Measurements from ENCODE around the gene FOXO3. TPM values are rescaled to one million over a fixed set of nuclear protein-coding genes. Genes with fewer than 3 reads are reported as not detected.

The FOXO3 gene
- total and polyA plus RNA-seq, 2 donors (not counting 1 experiment from before 2014, with no cell fraction given), result 49.5 to 63.9 TPM

DNA sequence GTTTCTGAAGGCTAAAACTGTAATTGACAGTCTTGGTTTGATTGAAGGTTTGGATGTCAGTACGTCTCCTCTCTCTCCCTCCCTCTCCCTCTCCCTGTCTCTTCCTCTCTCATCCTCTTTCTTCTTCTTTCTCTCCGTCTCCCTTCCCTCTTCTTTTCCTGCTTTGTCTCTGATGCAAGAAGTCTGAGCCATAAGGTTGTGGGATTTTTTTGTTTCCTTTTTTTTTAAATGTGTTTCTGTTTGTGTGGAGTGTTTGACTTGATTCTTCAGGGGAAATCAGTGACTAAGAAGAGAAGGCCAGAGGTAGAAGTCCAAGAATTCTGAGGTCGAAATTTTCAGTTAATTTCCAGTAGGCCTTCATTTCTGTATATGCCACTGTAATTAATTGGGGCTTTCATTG lies 111.9 kb downstream of the FOXO3 start:
- H3K4me1 ChIP-seq (ENCODE audit: control insufficient read depth, extremely low read depth, insufficient read depth, low read length), result peaks cover 22% of the 10 kb centered on the region
- no peak overlapping the region for H3K27ac ChIP-seq (ENCODE audit: insufficient read depth, low read length)
- TF ChIP-seq, protein P1, sequence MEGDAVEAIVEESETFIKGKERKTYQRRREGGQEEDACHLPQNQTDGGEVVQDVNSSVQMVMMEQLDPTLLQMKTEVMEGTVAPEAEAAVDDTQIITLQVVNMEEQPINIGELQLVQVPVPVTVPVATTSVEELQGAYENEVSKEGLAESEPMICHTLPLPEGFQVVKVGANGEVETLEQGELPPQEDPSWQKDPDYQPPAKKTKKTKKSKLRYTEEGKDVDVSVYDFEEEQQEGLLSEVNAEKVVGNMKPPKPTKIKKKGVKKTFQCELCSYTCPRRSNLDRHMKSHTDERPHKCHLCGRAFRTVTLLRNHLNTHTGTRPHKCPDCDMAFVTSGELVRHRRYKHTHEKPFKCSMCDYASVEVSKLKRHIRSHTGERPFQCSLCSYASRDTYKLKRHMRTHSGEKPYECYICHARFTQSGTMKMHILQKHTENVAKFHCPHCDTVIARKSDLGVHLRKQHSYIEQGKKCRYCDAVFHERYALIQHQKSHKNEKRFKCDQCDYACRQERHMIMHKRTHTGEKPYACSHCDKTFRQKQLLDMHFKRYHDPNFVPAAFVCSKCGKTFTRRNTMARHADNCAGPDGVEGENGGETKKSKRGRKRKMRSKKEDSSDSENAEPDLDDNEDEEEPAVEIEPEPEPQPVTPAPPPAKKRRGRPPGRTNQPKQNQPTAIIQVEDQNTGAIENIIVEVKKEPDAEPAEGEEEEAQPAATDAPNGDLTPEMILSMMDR (conservative IDR thresholded peaks at IDR 0.05 in 1 of 2, IDR thresholded peaks at IDR 0.05 in 1 of 2; ENCODE audit: low read depth in 1 of 2, low read length in 2 of 2), result no peak
- no peak for TF ChIP-seq EZH2 (IDR thresholded peaks at IDR 0.05; ENCODE audit: low read length, missing control alignments)

DNA sequence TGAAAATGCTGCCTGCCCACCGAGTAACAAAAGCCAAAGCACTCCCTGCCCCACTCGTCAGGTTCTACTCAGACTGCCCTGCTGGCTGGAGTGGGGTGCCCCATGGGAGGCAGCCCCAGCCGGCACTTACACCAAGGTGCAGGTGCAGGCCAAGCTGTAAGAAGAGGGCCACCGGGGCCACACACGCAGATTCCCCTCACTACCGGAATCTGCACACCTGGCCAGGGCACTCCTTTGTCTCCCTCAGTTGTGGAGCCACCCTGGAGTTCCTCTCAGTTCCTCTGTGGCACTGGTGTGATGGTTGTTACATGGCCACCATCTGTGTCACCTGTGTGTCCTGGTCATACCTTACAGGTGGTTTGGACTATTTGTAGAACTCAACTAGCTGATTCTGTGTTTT lies 112.4 kb downstream of the FOXO3 start:
- Histone ChIP-seq H2AFZ (ENCODE audit: low read length) (no peak overlapping the region), H3K79me2 (ENCODE audit: control insufficient read depth, insufficient read depth, low read length) (peaks cover 86% of the 10 kb centered on the region), H4K20me1 (ENCODE audit: control insufficient read depth, extremely low read depth, insufficient read depth, low read length) (no peaks in the 10 kb centered on the region), H3K36me3 (ENCODE audit: control insufficient read depth, insufficient read depth, low read length) (no peaks in the 10 kb centered on the region), H3K27me3 (ENCODE audit: control insufficient read depth, insufficient read depth, low read length) (no peaks in the 10 kb centered on the region), H3K4me3 (replicated peaks in 1 of 4; ENCODE audit: control extremely low read depth in 1 of 4, insufficient read depth in 1 of 4, low read depth in 3 of 4, low read length in 4 of 4) (no peak overlapping the region), H3K9me3 (ENCODE audit: control insufficient read depth, insufficient read depth, low read depth, low read length) (no peaks in the 10 kb centered on the region), H3K4me1 (ENCODE audit: control insufficient read depth, extremely low read depth, insufficient read depth, low read length) (peaks cover 23% of the 10 kb centered on the region), H3K4me2 (ENCODE audit: extremely low read depth, insufficient read depth, low read length) (no peak overlapping the region), H3K9ac (ENCODE audit: insufficient read depth, low read length) (no peak overlapping the region), H3K27ac (ENCODE audit: insufficient read depth, low read length) (no peak overlapping the region)
- DNase-seq (ENCODE audit: low read depth in 2 of 2), result no peak
- no peak for TF ChIP-seq EZH2 (IDR thresholded peaks at IDR 0.05; ENCODE audit: low read length, missing control alignments)
- TF ChIP-seq, protein P1 (conservative IDR thresholded peaks at IDR 0.05 in 1 of 2, IDR thresholded peaks at IDR 0.05 in 1 of 2; ENCODE audit: low read depth in 1 of 2, low read length in 2 of 2), result no peak

More for the DNA sequence above, 111.9 kb downstream of the FOXO3 start:
- Histone ChIP-seq H3K9ac (ENCODE audit: insufficient read depth, low read length) (no peak overlapping the region), H3K27me3 (ENCODE audit: control insufficient read depth, insufficient read depth, low read length) (no peaks in the 10 kb centered on the region), H3K36me3 (ENCODE audit: control insufficient read depth, insufficient read depth, low read length) (no peaks in the 10 kb centered on the region), H3K4me2 (ENCODE audit: extremely low read depth, insufficient read depth, low read length) (no peak overlapping the region), H3K9me3 (ENCODE audit: control insufficient read depth, insufficient read depth, low read depth, low read length) (no peaks in the 10 kb centered on the region), H2AFZ (ENCODE audit: low read length) (no peak overlapping the region), H4K20me1 (ENCODE audit: control insufficient read depth, extremely low read depth, insufficient read depth, low read length) (no peaks in the 10 kb centered on the region), H3K79me2 (ENCODE audit: control insufficient read depth, insufficient read depth, low read length) (peaks cover 85% of the 10 kb centered on the region), H3K4me3 (replicated peaks in 1 of 4; ENCODE audit: control extremely low read depth in 1 of 4, insufficient read depth in 1 of 4, low read depth in 3 of 4, low read length in 4 of 4) (no peak overlapping the region)
- no peak for DNase-seq (ENCODE audit: low read depth in 2 of 2)

DNA sequence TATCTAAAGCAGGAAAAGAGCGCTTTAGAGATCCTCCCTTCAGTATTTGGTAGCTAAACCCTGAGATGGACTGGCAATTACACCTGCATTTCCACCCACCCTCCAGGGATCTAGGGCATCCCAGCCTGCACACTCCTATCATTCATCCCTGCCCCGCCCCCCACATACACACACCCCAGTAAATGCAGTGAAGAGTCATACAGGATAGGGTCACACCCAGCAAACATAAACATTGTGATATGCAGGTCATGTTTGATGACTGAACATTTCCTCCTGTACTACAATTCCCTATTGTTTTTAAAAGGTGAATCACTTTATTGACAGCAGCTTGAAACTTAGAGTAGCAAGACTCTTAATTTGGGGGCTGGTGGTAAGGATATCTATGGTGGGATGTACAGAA lies 112.9 kb downstream of the FOXO3 start:
- H3K4me3 ChIP-seq (replicated peaks in 1 of 4; ENCODE audit: control extremely low read depth in 1 of 4, insufficient read depth in 1 of 4, low read depth in 3 of 4, low read length in 4 of 4), result no peak overlapping the region
- no peak overlapping the region for H3K9ac ChIP-seq (ENCODE audit: insufficient read depth, low read length)
- no peak overlapping the region for H3K27ac ChIP-seq (ENCODE audit: insufficient read depth, low read length)
- no peaks in the 10 kb centered on the region for H4K20me1 ChIP-seq (ENCODE audit: control insufficient read depth, extremely low read depth, insufficient read depth, low read length)
- no peak for DNase-seq (ENCODE audit: low read depth in 2 of 2)
- H2AFZ ChIP-seq (ENCODE audit: low read length), result no peak overlapping the region
- no peaks in the 10 kb centered on the region for H3K36me3 ChIP-seq (ENCODE audit: control insufficient read depth, insufficient read depth, low read length)
- H3K4me1 ChIP-seq (ENCODE audit: control insufficient read depth, extremely low read depth, insufficient read depth, low read length), result peaks cover 23% of the 10 kb centered on the region
- peaks cover 83% of the 10 kb centered on the region for H3K79me2 ChIP-seq (ENCODE audit: control insufficient read depth, insufficient read depth, low read length)
- no peaks in the 10 kb centered on the region for H3K9me3 ChIP-seq (ENCODE audit: control insufficient read depth, insufficient read depth, low read depth, low read length)
- no peak for TF ChIP-seq EZH2 (IDR thresholded peaks at IDR 0.05; ENCODE audit: low read length, missing control alignments)
- TF ChIP-seq, protein P1 (conservative IDR thresholded peaks at IDR 0.05 in 1 of 2, IDR thresholded peaks at IDR 0.05 in 1 of 2; ENCODE audit: low read depth in 1 of 2, low read length in 2 of 2), result no peak
- H3K27me3 ChIP-seq (ENCODE audit: control insufficient read depth, insufficient read depth, low read length), result no peaks in the 10 kb centered on the region
- no peak overlapping the region for H3K4me2 ChIP-seq (ENCODE audit: extremely low read depth, insufficient read depth, low read length)
